HEK293T (cell line): ENCODE measurements around the gene TUBA1C.

Experiments used
- CTCF ChIA-PET: fragments of 350-600 bp; formaldehyde crosslinking; extraction: SDS; loops from one replicate; lab custom pipeline; 2021; ENCODE audit warnings: antibody characterized with exemption, inconsistent platforms; lab: Yijun Ruan, JAX
- POLR2A ChIA-PET: fragments of 350-600 bp; formaldehyde crosslinking; extraction: SDS; loops from one replicate; lab custom pipeline; 2020; ENCODE audit warnings: antibody characterized with exemption, inconsistent platforms; lab: Yijun Ruan, JAX
- DNase-seq: peaks from one replicate; pipeline ENCODE4 v3.0.0; 2012; ENCODE audit warnings: mixed read lengths; ENCODE audit errors: extremely low spot score
- ARNT ChIP-seq: fragments of 450-650 bp; IDR thresholded peaks from 2 replicates; pipeline ENCODE4 v1.6.1; 2017; ENCODE audit warnings: mild to moderate bottlenecking
- BHLHE40 ChIP-seq: fragments of 450-650 bp; IDR thresholded peaks from 2 replicates; pipeline ENCODE4 v1.6.1; 2016; ENCODE audit warnings: mild to moderate bottlenecking, moderate library complexity, borderline replicate concordance
- CTBP1 ChIP-seq: fragments of 450-650 bp; IDR thresholded peaks from 2 replicates; pipeline ENCODE4 v1.6.1; 2016; ENCODE audit warnings: borderline replicate concordance
- ELF4 ChIP-seq: fragments of 450-650 bp; IDR thresholded peaks from 2 replicates; pipeline ENCODE4 v1.6.1; 2017; ENCODE audit warnings: antibody characterized with exemption
- FOXA1 ChIP-seq: fragments of 450-650 bp; IDR thresholded peaks from 2 replicates; pipeline ENCODE4 v1.6.1; 2016; ENCODE audit warnings: mild to moderate bottlenecking
- FOXK2 ChIP-seq: fragments of 450-650 bp; IDR thresholded peaks from 2 replicates; pipeline ENCODE4 v1.6.1; 2016; ENCODE audit warnings: mild to moderate bottlenecking
- FOXM1 ChIP-seq: fragments of 450-650 bp; IDR thresholded peaks from 2 replicates; pipeline ENCODE4 v1.6.1; 2017; ENCODE audit warnings: mild to moderate bottlenecking, borderline replicate concordance
- HDGF ChIP-seq: fragments of 450-650 bp; IDR thresholded peaks from 2 replicates; pipeline ENCODE4 v1.6.1; 2017; ENCODE audit warnings: antibody characterized with exemption, borderline replicate concordance
- L3MBTL2 ChIP-seq: fragments of 450-650 bp; conservative IDR thresholded peaks from 2 replicates; pipeline ENCODE4 v1.6.1; 2016; ENCODE audit warnings: mild to moderate bottlenecking
- LEF1 ChIP-seq: fragments of 450-650 bp; IDR thresholded peaks from 2 replicates; pipeline ENCODE4 v1.6.1; 2017; ENCODE audit warnings: mild to moderate bottlenecking, borderline replicate concordance
- NFRKB ChIP-seq: fragments of 450-650 bp; IDR thresholded peaks from 2 replicates; pipeline ENCODE4 v1.6.1; 2016; ENCODE audit warnings: mild to moderate bottlenecking, moderate library complexity
- SP1 ChIP-seq: fragments of 450-650 bp; IDR thresholded peaks from 2 replicates; pipeline ENCODE4 v1.6.1; 2017
- SUZ12 ChIP-seq: fragments of 450-650 bp; IDR thresholded peaks from 2 replicates; pipeline ENCODE4 v1.6.1; 2016; ENCODE audit warnings: mild to moderate bottlenecking
- TARDBP ChIP-seq: fragments of 450-650 bp; IDR thresholded peaks from 2 replicates; pipeline ENCODE4 v1.6.1; 2016
- ZNF384 ChIP-seq: fragments of 450-650 bp; IDR thresholded peaks from 2 replicates; pipeline ENCODE4 v1.6.1; 2016
- TF ChIP-seq, protein P1 (sequence below): fragments of 450-650 bp; IDR thresholded peaks from 2 replicates; pipeline ENCODE4 v1.6.1; 2016

The TUBA1C gene

DNA sequence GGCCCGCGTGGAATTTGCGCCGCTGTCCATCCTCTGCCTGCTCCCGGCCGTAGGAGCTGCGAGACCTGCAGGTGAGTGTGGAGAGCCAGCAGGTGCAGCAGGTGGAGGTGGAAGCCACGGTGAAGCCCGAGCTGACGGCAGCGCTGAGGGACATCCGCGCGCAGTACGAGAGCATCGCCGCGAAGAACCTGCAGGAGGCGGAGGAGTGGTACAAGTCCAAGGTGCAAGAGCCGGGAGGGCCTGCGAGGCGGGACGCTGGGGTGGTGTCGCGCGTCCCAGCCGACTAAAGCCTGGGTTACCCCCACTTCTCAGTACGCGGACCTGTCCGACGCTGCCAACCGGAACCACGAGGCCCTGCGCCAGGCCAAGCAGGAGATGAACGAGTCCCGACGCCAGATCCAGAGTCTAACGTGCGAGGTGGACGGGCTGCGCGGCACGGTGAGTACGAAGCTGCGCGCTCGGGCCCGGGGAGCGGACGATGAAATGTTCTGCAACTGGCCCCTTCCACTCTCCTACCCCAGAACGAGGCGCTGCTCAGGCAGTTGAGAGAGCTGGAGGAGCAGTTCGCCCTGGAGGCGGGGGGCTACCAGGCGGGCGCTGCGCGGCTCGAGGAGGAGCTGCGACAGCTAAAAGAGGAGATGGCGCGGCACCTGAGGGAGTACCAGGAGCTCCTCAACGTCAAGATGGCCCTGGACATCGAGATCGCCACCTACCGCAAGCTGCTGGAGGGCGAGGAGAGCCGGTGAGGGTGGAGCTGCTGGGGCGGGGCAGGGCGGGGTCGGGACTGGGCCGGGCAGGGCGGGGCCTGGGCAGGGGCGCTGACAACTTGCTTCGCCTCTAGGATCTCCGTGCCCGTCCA lies 32.2 kb downstream of the TUBA1C start:
- peak; percentile 83 for DNase-seq
- ChIA-PET POLR2A (interaction anchor here (0.6 to 5.8 kb wide), 10 partner anchors 8 to 109 kb away, joined by 3 to 68 read pairs (median 5); partner anchors contain the start of genes DNAJC22, SPATS2 and TROAP), CTCF (interaction anchor here (0.5 to 3.7 kb wide), 15 partner anchors 9 to 560 kb away, joined by 3 to 34 read pairs (median 5); partner anchors contain the start of gene TROAP)

DNA sequence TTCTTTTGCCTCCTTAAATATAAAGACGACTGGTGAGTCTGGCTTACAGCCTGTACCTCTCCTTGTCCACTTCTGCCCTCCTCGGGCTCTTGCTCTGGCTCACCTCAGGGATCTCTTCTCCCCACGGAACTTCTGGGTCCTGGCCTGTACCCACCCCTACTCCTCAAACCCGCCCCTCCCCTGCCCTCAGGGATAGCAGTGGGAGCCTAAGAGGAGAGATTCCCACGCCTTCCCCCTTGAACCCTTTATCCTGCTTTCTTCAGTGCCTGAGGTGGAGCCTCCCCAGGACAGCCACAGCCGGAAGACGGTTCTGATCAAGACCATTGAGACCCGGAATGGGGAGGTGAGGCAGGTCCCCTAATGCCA lies 32.8 kb downstream of the TUBA1C start:
- POLR2A ChIA-PET: interaction anchor here (0.6 to 5.8 kb wide), 10 partner anchors 9 to 110 kb away, joined by 3 to 68 read pairs (median 5); partner anchors contain the start of genes DNAJC22, SPATS2 and TROAP
- CTCF ChIA-PET: interaction anchor here (0.5 to 3.7 kb wide), 13 partner anchors 10 to 561 kb away, joined by 3 to 34 read pairs (median 6); partner anchors contain the start of gene TROAP
- TF ChIP-seq ELF4: no peak
- TF ChIP-seq FOXA1: no peak
- TF ChIP-seq ZNF384: no peak
- no peak for TF ChIP-seq SP1
- TF ChIP-seq LEF1: no peak
- no peak for TF ChIP-seq TARDBP
- TF ChIP-seq ARNT: no peak
- no peak for TF ChIP-seq HDGF
- TF ChIP-seq, protein P1, sequence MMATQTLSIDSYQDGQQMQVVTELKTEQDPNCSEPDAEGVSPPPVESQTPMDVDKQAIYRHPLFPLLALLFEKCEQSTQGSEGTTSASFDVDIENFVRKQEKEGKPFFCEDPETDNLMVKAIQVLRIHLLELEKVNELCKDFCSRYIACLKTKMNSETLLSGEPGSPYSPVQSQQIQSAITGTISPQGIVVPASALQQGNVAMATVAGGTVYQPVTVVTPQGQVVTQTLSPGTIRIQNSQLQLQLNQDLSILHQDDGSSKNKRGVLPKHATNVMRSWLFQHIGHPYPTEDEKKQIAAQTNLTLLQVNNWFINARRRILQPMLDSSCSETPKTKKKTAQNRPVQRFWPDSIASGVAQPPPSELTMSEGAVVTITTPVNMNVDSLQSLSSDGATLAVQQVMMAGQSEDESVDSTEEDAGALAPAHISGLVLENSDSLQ: no peak
- TF ChIP-seq FOXK2: no peak
- no peak for TF ChIP-seq CTBP1
- no peak for TF ChIP-seq SUZ12
- no peak for TF ChIP-seq L3MBTL2
- TF ChIP-seq FOXM1: no peak
- TF ChIP-seq BHLHE40: no peak
- no peak for TF ChIP-seq NFRKB
- no peak for DNase-seq

More for the DNA sequence above, 32.2 kb downstream of the TUBA1C start:
- no peak for TF ChIP-seq ZNF384
- peak; percentile 83 for TF ChIP-seq L3MBTL2

DNA sequence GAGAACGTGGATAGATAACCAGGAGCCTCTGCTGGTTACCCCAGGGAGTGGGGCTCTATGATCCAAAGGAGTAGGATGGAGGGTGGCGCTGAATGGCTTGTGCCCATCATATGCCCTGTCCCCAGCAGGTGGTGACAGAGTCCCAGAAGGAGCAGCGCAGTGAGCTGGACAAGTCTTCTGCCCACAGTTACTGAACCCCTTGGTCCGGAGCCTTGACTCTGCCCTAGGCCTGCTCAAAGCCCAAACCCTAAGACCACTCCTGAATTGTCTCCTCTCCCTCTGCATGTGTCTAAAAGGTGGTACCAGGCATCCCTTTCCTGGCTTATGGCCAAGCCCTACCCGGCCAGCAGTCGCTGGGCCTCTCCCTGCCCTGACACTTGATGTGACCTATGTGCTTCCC lies 33.3 kb downstream of the TUBA1C start:
- ChIA-PET POLR2A (interaction anchor here (0.9 to 5.8 kb wide), 3 partner anchors 9 to 110 kb away, joined by 3 to 68 read pairs (median 7); partner anchors contain the start of gene TROAP), CTCF (interaction anchor here (1.1 to 2.4 kb wide), 2 partner anchors 10 to 14 kb away, joined by 3 to 12 read pairs; no protein-coding TSS in a partner anchor)
- TF ChIP-seq NFRKB: no peak
- no peak for DNase-seq

DNA sequence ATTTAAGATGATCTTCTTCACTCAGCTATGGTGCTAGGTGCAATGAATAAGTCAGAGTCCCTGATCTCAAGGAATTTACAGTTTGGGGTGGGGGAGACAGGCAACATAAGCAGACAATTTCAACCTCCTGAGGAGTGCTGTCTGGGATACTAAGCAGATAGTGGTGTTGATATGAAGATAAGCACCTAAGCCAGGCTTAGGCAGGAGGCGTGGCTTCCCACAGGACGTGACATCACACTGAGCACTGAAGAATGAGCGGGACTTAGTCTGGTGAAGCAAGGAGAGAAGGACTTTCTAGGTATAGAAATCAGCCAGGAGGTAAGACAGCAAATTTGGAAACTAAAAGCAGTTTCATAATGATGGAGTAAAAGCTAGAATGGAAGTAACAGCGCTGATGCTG lies 36.9 kb downstream of the TUBA1C start:
- no peak for DNase-seq
- ChIA-PET CTCF (interaction anchor here (0.9 to 1.3 kb wide), 4 partner anchors 13 to 46 kb away, joined by 3 read pairs; no protein-coding TSS in a partner anchor), POLR2A (interaction anchor here (5.0 kb wide), 1 partner anchor 21 kb away, joined by 31 read pairs; the partner anchor contains the start of gene TROAP)
- TF ChIP-seq ELF4: no peak

DNA sequence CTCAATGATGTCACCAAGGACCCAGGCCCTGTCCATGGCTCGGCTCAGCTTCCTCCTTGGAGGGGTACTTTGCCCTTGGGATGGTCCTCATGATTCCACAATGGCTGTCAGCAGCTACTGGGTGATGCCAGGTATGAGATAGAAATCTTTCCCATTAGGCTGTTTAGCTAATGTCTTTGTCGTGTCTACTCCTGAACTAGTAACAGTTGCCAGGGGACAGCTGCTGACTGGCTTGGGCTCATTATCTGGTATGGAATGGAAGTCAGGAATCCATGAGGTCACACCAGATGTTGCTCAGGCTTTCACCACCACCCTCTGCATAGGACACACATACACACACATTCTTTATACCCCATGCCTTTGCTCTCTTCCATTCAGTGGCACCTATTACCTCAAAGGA lies 39.3 kb downstream of the TUBA1C start:
- ChIA-PET POLR2A (interaction anchor here (1.0 to 5.0 kb wide), 2 partner anchors 9 to 18 kb away, joined by 3 to 31 read pairs; partner anchors contain the start of genes PRPH and TROAP), CTCF (interaction anchor here (0.6 to 1.2 kb wide), 4 partner anchors 9 to 341 kb away, joined by 3 to 7 read pairs (median 4); partner anchors contain the start of gene PRPH)
- DNase-seq: no peak
- TF ChIP-seq LEF1 (no peak), ARNT (no peak), FOXM1 (no peak), SUZ12 (no peak), CTBP1 (no peak), SP1 (no peak), FOXA1 (no peak), HDGF (no peak), NFRKB (no peak), FOXK2 (no peak), BHLHE40 (no peak), ZNF384 (no peak), L3MBTL2 (no peak), TARDBP (no peak), ELF4 (no peak)
- TF ChIP-seq, protein P1: no peak

DNA sequence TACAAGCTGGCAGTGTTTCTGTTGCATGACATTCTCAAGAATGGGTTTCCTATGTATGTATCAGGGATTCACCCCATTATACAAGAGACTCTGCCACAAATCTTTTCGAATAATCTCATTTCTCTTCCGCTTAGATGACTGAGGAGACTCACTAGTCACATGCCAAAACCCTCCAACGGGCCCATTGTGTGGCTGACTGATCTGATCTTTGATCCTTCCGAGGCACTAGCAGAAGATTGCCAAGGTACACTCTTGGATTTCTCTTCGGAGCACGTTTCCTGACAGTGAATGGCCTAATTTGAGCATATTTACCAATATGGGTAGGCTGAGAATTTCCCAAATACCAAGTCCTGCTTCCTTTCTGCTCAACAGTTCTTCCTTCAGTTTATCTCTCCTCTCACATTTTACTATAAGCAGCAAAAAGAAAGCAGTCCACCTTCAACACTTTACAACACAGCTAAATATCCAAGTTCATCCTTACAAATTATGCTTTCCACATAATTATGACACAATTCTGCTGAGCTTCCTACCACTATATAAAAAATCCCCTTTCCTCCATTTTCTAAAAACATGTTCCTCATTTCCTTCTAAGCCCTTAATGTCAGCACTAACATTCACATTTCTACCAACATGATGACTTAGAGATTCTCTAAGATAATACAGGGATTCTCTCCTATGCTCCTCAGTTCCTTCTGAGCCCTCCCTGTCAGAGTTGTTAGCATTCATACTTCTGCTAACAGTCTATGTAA lies 41.1 kb downstream of the TUBA1C start:
- TF ChIP-seq ZNF384 (no peak), SP1 (no peak), BHLHE40 (no peak), ELF4 (no peak), NFRKB (no peak), HDGF (no peak), CTBP1 (no peak), FOXK2 (no peak), LEF1 (no peak), ARNT (no peak), SUZ12 (no peak), TARDBP (no peak), FOXA1 (no peak), FOXM1 (no peak), L3MBTL2 (no peak)
- TF ChIP-seq, protein P1: no peak
- POLR2A ChIA-PET: interaction anchor here (0.9 to 5.0 kb wide), 2 partner anchors 17 to 37 kb away, joined by 3 to 31 read pairs; partner anchors contain the start of gene TROAP
- no peak for DNase-seq
- CTCF ChIA-PET: interaction anchor here (0.7 to 1.0 kb wide), 2 partner anchors 9 to 21 kb away, joined by 3 to 4 read pairs; no protein-coding TSS in a partner anchor
